ENCODE measurements around the gene MRPL41.
"Not testable (repeated sequence)": the region's sequence is repeated elsewhere in the genome, so short reads cannot be mapped to it uniquely, and the experiment has no call there.

Gene MRPL41

DNA sequence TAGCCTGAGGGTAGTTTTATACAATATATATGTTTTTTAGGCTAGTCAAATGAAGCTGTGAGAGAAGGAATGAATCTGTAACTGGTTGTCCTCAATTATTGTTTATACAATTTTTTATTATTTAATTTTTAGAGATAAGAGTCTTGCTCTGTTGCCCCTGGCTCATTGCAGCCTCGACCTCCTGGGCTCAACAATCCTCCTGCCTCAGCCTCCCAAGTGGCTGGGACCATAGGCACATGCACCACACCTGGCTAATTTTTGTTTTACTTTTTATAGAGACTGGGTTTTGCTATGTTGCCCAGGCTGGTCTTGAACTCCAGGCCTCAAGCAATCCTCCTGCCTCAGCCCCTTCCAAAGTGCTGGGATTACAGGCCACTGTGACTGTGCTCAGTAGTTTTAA, 2.7 kb downstream of the MRPL41 start:
- no peak for DNase-seq

DNA sequence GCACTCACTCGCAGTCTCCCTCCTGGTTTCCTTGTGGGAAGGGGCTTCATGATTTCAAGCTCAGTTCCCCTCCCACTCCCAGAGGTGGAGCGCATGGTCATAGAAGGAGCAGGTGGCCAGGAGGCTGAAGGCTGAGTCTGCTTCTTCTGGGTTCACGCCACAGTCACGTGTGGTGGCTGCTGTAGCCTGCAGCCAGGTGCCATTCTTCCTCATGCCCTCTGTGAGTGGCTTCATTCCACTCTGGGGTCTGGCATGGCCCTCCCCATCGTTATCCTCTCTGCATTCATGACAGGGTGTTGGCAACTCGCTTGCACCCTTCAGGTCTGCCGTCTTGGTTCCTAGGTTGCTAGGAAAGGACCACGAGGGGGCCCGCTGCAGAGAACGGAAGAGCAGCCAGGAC, 3.5 kb downstream of the MRPL41 start:
- DNase-seq = no peak

DNA sequence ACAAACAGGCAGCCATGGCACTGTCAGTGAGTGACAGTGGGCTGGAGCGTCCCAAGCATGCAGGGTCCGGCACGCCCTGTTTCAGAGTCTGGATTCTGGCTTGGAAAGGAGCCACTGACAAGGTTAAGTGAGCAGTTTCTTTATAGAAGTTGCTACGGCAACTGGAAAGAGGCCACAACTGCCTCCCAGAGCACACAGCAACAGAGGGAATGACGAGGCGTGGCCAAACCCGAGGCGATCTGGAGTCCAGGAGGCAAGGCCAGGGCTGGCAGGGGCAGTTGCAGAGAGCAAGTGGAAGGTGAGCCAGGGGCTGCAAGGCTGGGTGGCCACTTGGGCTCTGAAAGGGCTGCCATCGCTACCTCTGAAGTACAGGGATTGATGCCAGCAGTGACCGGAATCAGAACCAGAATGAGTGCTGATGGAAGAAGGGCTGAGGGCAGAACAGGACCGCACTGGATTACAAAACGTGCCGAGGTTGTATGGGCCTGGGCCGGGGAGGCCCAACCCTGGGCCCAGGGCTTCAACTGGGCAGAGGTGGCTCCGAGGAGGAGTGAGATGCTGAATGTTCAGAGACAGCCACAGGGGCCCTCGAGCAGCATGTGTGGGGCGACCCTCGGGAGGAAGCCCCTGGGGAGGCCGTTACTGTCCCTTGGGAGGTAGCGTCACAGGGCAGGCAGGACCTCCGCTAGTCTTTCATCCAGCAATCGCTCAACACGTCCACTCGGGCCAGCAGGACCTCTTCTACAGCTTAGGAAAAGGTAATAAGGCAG, 4.6 kb downstream of the MRPL41 start:
- no peak for DNase-seq

DNA sequence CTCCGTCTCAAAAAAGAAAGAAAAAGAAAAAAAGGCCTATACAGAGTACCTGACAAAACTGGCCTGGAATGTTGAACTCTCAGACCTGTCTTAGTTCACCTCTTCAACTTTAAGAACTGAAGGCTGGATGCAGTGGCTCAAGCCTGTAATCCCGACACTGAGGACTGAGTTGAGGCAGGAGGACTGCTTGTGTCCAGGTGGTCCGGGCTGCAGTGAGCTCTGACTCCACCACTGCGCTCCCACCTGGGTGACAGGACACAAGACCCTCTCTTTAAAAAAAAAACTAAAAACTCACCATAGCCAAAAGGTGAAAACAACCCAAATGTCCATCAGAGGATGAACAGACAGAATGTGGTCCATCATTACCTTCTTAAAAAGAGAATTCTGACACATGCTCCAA, 6.4 kb downstream of the MRPL41 start:
- no peak for DNase-seq

DNA sequence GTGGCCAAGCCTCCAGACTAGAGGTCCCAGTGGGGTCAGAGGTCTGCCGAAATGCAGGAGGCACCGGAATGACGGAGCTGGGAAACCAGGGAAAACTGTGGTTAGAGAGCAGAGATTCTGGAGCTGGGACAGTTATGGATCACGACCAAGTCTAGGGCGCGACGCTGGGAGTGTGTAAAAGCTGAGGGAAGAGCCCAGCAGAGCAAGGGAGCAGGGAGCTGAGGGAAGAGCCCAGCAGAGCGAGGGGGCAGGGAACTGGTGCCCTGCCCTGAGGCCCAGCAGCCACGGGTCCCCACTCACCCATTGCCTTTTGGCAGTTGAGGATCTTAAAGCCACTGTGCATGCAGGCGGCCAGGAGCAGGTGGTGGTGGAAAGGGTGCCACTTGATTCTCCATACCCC, 12.5 kb downstream of the MRPL41 start:
- DNase-seq = no peak

DNA sequence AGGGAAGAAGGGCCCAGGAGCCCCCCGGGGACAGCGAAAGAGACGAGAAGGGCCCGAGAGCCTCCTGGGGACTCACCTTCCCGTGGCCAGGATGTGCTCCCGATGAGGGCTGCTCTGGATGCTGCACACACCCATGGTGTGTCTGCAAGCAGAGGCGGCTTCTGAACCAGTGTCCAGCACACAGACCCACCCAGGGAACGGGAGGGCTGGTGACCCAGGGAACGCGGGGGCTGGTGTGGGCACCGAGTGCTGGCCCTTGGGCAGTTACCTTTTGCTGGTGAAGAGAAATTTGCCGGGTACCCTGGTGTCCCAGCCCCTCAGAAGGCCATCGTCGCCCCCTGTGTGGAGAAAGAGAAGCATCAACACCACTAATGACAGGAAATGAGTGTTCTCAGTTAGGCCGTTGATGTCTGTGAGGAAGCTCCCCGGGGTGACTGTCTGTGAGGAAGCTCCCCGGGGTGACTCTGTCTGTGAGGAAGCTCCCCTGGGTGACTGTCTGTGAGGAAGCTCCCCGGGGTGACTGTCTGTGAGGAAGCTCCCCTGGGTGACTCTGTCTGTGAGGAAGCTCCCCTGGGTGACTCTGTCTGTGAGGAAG, 13.2 kb downstream of the MRPL41 start:
- no peak for DNase-seq

DNA sequence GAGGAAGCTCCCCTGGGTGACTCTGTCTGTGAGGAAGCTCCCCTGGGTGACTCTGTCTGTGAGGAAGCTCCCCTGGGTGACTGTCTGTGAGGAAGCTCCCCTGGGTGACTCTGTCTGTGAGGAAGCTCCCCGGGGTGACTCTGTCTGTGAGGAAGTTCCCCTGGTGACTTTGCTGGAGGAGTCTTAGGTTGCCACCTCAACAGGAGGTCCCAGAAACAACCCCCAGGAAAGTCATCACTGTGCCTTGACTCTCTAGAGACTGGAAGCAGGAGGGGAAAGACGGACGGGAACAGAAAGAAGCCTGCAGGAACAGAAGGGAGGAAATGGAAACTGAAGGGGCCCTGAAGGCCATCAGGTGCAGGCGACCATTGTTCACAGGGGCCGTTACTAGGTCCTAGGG, 16.8 kb downstream of the MRPL41 start:
- not testable (repeated sequence) for DNase-seq

DNA sequence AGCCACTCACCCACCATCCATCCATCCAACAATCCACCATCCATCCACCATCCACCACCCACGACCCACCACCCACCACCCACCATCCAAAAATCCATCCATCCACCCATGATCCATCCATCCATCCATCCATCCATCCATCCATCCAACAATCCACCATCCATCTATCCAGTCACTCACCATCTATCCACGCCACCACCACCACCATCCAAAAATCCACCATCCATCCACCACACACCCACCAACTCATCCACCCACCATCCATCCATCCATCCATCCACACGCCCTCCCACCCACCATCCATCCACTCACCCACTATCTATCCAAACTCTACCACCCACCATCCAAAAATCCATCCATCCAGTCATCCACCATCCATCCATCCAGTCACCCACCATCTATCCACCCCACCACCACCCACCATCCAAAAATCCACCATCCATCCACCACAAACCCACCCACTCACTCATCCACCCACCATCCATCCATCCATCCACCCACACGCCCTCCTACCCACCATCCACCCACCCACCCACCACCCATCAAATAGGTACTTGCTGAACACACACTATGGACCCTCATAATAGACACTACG, 18.0 kb downstream of the MRPL41 start:
- DNase-seq = no peak

DNA sequence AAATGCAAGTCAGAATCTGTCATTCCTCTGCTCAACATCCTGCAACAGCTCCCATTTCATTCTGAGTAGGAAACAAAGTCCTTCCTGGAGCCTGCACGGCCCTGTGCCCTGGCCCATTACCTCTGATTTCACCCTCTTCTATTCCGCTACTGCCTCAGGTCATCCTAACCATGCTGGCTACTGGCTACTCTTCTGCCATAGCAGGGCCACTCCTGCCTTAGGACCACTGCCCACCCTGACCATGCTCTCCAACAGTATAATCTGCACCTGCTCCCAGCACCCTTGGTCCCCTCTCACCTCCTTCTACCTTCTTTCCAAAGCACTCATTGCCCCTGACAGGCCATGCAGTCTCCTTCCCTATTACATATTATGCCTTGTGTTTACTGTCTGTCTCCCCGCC, 18.9 kb downstream of the MRPL41 start:
- no peak for DNase-seq

DNA sequence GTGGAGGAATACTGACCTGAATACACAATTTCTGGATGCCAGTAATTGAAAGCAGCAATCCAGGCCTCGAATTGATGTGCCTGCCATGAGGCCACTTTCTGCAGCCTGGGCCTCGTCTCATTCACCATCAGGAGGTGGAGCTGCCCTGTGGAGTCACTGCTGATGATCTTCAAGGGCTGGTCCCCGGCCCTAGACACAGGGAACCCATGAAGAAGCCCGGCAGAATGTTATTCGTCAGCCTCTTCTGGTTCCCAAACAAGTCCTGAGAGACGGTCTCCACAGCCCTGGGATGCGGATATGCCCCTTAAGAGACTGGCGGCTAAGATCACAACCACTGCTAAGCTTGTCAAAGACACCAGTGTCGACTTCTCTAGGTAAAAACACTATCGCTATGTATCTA, 22.5 kb downstream of the MRPL41 start:
- no peak for DNase-seq

DNA sequence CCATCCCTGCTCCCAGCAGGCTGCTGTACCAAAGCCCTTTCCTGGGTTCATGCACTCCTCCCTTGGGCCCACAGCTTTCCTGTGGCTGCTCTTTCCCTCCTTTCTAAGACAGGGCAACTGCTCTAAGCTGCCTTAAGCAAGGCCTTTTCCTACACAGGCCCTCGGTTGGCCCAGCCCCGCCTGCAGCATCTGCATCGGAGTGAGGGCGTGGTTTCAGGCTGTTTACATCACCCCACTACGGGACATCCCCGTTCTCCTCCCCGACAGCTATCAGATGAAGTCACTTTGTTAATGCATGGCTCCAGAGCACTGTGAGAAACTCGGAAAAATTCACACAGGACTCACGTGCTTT, 23.7 kb downstream of the MRPL41 start:
- DNase-seq = no peak

DNA sequence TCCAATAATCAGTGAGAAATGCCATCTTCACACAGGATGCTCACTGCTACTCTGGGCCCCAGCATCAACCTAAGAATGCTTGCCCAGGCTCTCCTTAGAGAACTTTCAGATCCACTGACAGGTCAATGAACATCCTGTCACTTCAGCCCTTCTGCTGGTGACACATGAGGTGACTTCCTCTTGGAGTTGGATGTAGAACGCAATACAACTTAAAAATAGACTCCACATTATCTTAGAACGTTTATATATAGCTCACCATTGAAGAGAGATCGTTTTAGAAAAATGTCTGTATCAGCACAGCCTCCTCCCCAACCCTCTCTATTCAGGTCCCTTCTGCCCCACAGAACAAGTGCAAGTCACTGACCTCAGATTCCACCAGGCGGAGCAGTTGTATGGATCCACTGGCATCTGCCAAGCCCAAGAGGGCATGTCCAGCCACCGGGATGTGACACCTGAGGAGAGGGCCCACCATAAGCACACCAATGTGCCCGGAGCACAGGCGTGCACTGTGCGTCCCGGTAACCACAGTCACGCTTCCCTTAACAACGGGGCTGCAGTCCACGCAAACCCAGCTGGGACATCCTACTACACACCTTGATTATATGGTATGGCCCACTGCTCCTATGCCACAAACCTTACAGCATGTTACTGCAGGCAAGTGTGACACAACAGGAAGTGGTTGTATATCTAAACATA, 24.2 kb downstream of the MRPL41 start:
- DNase-seq = no peak

DNA sequence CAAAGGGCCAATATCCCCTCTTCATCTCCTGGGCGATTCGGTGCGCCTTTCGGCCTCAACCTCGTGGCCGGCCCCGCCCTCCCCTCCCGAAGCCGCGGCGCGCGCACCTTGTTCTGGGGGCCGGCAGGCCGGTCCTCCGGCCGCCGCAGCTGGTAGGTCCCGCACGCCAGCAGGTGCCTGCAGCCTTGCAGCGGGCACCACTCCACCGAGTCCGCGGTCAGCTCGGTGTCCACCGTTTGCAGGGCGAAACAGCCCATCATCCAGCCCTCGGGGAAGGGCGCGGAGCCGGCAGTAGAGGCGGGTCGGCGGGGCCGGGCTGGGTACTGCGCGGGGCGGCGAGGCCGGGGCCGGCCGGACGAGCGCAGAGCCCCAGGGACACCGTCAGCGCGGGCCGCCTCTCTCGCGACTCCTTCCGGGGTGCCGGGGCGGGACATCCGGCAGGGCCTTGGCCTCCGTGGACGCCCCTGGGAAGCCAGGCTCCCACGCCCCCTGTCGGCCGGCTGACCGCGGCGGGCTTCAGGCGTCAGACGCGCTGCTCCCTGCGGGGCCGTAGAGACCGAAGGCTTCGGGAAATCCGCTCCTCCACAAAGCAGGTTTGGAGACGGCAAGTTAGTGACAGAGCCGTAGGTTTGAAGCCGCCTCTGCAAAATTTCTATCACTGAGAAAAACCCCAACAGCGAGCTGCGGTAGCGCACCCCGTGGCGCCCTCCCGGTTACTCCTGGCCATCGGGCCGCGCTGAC, 27.0 kb downstream of the MRPL41 start, which contains the start of gene DPH7:
TSS of gene DPH7 (minus strand) at position 408 of the 741 bp plus-strand sequence. CDS start at position 260, 148 bp downstream.
- DNase-seq = peak; percentile 88

DNA sequence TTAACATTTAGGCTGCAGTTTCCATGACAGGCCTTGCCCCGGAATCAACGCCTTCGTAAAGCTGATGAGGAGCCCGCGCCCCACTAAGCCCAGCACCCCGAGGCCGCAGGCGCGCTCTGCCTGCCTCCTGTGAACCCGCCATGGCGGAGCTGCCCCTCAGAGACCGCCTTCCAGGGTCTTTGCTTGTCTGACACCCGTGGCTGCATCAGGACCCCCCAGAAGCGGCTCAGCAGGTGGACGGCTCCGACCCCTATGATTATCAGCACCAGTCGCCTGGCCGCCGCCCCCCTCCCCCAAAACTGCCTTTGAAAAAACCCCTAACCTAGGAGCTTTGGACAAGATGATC, 27.6 kb downstream of the MRPL41 start:
- no peak for DNase-seq

DNA sequence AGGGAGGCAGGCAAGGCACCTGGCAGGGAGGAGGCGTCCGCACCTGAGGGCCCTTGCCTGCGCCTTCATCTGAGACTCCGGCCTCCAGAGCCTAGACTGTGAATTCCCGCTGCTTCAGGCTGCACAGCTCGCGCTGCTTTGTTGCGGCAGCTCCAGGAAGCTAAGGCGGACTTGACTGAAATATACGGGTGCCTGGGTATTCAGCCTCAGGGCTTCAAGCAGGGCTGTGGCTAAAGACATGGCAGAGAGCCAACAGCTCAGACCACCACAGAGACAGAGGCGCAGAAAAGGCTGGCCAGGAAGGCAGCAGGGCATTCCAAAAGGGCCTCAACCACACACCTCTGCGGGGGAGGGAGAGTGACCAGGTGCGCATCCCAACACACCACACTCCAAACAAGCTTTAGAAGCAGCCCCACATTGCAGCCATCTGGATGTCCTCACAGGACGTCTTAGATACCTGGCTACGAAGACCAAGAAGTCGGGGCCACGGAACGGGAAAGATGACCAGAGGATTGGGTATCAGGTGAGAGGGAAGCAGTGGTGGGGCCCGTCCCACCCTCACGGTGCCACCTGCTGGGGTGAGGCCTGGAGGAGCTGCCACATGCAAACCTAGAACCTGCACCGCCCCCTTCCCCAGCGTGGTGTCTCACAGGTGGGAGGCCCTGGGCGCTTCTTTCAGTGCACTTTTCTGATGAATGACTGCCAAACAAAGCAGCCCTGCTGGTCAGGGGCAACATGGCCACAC, 28.7 kb downstream of the MRPL41 start:
- no peak for DNase-seq

DNA sequence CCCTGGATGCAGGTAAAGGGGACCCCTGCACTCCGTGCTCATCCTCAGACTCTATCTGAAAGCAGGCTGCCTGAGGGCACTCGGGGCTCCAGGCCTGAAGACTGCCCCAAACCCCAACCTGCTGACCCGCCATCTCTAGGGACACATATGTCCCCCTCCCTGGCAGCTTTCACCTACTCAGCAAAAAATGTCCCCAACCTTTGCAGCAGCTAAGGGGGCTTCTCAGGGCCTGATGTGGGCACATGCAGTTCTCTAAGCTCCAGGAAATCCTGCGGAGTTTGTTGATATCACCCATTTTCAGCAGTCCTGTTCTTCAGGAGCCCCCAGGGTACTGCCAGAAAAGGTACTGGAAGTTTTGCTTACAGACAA, 29.3 kb downstream of the MRPL41 start:
- no peak for DNase-seq

DNA sequence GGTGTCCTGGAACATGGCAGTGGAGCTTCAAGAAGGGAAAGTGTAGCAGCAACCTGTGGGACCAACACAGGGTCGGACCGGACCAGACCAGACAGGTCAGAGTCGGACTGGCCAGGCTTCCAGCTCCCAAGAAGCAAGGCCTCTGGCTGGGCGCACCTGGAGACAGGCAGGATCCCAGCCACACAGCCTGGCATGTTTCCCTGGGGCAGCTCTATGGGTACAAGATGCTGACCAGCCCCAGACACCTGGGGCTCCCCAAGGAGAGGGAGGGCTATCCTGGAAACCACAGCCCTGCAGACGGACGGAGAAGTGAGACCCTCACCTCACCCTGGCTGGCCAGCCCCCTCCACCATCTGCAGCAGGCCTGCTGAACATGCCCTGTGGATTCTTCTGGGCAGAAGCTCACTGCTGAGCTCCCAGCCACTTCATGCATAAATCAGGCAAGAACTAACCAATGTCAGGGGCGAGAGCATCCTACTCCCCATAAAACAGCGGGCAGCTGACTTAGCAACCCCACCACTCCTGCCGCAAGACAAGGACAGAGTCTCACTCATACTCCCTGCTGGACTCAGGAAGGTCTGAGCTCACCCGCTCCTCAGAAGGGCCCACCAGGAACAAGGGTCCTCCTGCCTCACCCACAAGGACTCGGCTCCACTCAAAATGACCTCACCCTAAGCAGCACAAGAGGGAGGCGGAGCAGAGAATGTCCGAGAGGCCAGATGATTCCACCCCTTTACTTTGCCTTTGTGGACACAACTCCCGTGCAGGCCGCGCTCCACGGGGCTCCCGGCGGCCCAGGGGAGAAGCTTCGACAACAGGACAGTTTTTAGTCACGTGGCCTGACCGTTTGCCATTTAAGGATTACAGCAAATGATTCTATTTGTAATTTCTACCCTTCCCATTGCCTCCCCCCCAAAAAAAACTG, 29.9 kb downstream of the MRPL41 start:
- DNase-seq = no peak

DNA sequence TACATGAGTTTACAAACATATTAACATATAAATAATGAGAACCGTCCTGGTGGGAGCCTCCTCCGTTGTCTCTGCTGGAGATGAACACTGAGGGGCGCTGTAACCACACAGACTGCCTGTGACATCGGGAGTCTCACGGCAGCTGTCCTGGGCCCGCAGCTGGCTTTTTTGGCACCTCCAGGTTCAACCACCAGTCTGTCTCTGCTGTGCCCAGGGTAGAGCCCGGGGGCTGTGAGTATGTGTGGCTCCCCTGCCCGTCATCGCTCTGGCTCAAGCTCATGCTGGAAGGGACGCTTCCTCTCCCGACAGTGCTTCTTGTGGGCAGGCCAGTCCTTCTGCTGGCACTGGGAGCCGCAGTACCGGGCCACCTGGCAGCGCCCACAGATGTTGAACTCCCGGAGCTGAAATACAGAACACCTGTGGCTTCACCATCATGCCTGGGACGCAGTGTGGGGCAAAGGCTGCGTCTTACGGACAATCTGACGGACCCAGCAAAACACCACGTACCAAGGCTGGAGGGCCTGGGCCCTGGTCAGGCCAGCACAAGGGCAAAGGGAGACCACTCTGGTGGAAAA, 30.7 kb downstream of the MRPL41 start:
- no peak for DNase-seq

DNA sequence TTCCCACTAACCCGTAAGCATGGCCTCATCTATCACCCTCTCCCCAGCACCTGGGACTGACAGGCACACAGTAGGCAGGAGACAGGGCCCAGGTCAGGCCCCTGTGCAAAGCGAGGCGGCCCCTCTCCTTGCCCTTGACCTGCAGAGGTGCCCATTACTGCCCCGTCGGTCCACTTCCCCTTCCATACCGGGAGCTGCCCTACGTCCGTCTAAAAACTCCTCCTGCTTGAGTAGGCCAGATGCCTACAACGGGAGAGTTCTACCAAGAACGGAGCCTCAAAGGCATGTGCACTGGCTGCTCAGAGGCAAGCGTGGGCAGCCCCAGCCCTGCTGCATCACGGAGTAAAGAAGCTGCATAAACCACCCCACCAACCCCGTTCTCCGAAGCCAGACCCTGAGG, 31.7 kb downstream of the MRPL41 start:
- no peak for DNase-seq

DNA sequence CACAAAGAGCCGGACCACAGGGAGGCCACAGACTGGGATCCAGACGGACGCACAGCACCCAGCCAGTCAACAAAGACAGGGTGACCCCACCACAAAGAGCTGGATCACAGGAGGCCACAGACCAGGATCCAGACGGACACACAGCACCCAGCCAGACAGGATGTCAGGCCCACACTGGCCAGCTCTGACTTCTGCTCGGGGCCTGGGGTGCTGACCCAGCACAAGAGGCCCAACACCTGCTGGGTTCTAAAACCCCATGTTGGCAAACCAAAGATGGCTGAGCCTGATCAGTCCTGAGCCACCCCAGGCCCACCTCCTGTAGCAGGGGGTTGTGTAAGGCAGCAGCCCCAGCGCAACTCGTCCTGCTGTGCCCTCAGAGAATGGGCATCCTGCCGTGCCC, 32.3 kb downstream of the MRPL41 start:
- DNase-seq = no peak

DNA sequence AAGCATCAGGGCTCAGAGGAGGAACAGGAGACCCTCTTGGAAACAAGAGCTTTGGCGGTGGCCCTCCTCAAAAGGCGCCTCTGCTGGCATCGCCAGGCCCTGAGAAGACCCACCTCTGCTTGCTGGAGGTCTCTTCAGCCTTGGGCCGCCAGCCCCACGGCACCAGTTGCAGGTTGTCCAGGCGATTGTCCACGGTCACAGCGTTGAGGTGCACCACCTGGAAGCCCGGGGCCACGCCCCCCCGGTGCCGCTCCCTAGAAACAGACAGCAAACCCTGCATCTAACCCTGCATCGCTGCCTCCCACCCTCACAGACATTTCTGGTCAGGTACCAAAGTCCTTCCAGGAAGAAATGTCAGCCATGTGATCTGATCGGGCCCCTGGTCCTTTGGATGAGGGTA, 35.2 kb downstream of the MRPL41 start:
- DNase-seq = no peak
